ENCODE data around the gene CHID1.

GRCh38 chr11:905952-906351, 4.7 kb downstream of the CHID1 start:
- TF ChIP-seq POLR2AphosphoS5 (IDR thresholded peaks at IDR 0.05) (no peak), TAF1 (IDR thresholded peaks at IDR 0.05; ENCODE audit: low read depth) (no peak), RAD21 (conservative IDR thresholded peaks at IDR 0.05) (no peak), REST (IDR thresholded peaks at IDR 0.05; ENCODE audit: borderline replicate concordance) (no peak), CTCF (IDR thresholded peaks at IDR 0.05; ENCODE audit: poor library complexity, severe bottlenecking) (no peak), MXI1 (conservative IDR thresholded peaks at IDR 0.05; ENCODE audit: poor library complexity, severe bottlenecking) (no peak), EP300 (conservative IDR thresholded peaks at IDR 0.05; ENCODE audit: poor library complexity, severe bottlenecking) (no peak), SMC3 (conservative IDR thresholded peaks at IDR 0.05; ENCODE audit: poor library complexity) (no peak), EZH2 (IDR thresholded peaks at IDR 0.05; ENCODE audit: borderline replicate concordance, insufficient read depth, low read length, poor library complexity, severe bottlenecking) (no peak)

All from neural cell (in vitro differentiated cells).